Measurements from ENCODE around the gene CDH13. TPM values are rescaled to one million over a fixed set of nuclear protein-coding genes. Genes with fewer than 3 reads are reported as not detected.

CDH13 gene
- total RNA-seq, 1 experiment from 2014 or later: 66.0 TPM

DNA sequence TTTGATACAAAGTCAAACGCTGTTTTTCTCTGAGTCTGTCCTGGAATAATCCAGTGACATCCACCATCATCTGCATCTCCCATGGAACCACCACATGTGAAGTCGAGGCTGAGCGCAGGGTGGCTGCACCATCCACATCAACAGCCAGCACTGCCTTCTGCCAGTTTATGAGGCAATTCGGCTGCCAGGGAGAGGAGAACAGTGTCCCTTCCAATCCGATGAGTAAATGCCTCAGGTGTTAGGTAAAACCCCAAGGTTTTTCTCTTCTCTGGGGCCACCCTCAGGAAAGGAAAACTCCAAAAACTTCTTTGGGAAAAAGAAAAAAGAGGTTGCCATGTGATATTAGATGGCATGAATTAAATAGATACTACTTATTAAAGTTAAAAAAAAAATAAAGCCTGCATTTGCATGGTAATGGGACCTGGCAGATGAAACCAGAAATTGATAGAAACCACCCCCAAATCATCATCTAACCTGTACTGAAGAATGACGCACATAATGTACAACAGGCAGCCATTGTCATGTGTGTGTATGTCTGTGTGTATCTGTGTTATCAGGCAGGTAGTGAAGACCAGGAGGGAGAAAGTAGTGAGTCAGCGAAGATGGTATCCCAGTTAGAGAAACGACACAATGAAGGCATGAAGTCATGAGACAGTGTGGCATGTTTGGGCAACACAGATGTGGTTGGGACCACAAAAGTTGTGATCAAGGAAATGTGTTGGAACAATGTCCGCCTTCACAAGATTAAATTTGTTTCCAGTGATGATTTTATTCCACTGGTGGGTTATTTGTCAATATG, 478.7 kb downstream of the CDH13 start:
- no peak for DNase-seq (ENCODE audit: low read depth)

DNA sequence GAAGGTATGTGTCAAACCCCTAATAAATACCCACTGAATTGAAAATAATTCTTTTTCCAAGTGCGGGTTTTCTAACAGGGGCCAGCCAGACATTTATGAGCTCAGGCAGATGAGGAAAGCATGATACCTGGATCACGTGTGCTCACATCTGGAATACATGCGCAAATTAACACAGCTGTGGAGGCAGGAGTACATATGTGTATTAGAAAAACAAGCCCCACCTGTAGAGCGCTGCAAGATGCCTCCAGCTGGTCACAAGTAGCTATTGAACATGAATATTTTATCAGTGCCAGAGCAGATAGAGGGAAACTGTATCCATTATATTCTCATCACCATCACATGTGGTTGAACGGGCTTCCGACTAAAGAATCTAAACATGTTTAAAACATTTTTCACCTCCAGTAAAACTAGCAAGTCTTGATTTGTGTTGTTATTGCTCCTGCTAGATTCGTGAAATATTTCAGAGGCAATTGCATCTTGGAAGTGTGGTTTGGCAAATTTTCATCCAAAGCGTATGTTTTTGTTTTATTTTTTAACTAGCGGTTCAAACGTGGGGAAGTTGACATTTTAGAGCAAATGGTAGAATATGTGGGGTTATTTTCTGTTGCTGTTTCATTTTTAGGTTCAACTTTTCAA, 482.8 kb downstream of the CDH13 start:
- no peak for DNase-seq (ENCODE audit: low read depth)

DNA sequence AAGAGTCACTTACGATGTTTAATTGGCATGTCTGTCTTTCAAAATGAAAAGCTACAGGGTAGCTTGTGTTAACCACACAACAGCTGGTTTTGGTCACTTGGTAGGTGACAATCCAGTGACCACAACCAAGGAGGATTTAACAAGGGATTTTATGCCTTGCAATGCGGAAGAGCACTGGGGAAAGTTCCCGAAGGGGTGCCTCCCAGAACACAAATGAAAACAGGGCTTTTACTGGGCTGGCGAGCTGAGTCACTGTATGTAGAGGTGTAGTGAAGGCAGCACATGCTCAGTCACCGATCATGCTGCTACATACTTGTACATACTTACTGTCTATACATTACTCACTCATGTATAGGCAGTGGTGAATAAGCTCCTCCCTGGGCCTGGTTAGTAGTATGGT, 483.5 kb downstream of the CDH13 start:
- DNase-seq (ENCODE audit: low read depth): no peak

DNA sequence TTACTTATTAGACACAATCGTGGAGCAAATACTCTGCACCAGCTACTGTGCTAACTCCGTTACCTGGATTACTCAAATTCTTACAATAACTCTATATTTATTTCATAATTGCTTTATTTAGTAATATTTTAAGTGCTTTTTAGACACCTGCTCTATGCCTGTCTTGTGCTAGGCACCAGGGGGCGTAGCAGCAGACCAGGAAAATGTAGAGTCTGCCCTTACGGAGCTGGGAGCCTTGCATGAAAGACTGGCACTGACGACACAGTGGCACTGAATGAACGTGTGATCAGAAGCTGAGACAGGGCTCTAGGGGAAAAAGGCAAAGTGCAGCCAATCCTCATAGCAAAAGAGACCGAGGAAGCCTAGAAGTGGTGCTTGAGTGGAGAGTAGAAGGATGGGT, 486.5 kb downstream of the CDH13 start:
- DNase-seq (ENCODE audit: low read depth): no peak

DNA sequence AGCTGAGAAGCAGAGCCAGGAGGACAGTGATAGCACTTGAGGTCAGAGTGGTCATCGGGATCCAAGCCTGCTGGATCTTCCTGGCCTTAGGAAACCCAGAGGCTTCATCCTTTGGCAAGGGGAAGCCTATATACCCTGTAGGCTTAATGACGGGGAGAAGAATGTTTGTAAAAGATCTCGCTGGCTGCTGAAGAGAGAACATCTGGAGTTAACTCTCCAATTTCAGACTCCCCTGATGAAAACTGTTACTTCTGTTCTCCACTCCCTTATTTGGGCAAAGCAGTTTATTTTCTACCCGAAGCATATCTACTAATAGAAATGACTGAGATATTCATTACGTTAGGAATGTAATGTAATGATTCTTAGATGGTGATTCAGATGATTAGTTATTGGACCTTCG, 487.0 kb downstream of the CDH13 start:
- DNase-seq (ENCODE audit: low read depth): no peak

DNA sequence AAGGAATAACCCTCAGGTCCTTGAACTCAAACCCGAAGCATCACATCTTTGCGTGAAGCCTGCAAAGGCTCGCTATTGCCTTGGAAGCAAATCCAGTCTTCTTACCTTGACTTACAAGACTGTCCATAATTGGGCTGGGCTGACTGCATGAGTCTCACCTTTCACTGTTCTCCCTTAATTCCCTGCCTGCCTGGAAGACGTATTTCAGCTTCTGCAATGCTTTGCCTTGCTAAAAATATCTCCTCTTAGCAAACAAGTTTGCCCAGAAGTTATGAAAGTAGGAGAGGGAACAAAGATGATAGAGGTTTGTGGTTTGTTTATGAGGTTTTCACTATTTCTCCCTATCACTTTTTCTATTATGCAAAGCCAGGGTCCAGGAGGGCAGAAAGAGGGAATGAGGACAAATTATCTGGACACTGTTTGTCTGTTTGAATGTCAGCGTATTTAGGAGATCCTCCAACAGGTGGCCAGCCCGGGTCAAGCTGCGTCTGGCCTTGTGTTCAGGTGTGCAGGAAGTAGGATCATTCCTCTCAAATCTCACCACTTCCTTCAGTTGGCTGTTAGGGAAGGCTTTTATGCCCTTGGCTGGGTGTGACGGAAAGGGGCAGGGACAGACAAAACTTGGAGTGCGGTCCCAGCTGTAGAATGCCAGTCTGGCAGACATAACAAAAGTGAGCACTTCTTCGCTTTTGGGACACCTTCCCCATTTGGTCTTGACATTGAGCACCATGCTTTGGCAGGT, 488.9 kb downstream of the CDH13 start:
- DNase-seq (ENCODE audit: low read depth): no peak

DNA sequence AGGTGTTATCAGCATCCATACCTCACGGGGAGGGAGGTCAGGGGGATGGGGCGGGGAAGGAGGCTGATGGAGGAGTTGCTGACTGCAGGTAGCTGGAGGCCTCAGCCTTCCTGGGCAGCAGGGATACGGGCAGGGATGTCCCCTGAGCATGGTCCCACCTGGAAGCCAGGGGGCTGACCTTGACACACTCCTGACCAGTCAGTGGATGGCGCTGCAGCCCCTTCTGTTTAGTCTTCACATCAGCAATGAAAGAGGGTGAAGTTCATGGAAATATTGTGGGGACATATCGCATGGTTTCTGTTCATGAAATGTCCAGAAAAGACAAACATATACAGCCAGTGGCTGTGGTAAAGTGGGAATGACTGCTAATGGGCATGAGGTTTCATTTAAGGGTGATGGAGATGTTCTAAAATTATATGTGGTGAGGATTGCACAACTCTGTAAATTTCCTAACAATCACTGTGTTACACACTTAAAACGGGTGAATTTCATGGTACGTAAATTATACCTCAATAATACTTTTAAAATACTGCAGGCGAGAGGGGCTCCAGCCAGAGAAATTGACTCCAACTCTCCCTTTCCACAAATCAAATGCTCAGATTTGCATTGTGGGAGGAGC, 489.6 kb downstream of the CDH13 start:
- no peak for DNase-seq (ENCODE audit: low read depth)

DNA sequence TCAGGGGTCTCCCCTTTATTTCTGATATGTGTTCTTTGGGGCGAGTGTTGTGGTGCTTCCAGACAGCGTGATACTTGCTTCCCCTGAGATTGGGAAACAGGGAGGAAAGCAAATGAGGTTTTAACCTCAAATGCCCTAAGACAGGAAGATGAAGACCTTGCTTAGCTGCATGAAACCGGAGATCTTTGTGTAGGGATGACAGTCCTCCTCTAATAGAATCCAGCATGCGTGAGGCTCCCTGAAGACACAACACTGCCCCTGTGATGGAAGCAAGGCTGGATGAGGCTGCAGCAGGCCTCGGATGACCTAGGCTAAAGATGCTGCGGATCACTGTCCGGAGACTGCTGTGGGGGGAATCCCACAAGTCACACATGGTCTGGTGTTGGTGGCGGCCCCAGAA, 491.0 kb downstream of the CDH13 start:
- no peak for DNase-seq (ENCODE audit: low read depth)

DNA sequence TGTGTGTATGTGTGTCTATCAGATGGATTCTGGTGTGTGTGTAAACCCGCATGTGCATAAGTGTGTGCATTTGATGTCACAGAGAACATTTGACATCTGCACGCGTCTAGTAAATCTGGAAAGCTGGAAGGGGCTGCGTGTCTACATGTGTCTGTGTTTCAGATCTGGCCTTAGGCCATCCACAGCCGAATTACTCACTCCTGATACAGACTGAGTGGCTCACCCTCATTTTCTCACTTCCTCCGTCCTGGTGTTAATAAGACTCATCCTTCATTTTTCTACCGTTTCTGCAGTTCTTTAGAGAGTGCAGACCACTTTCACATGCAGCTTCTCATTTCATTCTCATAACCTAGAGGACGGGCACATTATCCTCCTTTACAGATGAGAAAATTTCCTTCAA, 491.6 kb downstream of the CDH13 start:
- peak; percentile 36 for DNase-seq (ENCODE audit: low read depth)

DNA sequence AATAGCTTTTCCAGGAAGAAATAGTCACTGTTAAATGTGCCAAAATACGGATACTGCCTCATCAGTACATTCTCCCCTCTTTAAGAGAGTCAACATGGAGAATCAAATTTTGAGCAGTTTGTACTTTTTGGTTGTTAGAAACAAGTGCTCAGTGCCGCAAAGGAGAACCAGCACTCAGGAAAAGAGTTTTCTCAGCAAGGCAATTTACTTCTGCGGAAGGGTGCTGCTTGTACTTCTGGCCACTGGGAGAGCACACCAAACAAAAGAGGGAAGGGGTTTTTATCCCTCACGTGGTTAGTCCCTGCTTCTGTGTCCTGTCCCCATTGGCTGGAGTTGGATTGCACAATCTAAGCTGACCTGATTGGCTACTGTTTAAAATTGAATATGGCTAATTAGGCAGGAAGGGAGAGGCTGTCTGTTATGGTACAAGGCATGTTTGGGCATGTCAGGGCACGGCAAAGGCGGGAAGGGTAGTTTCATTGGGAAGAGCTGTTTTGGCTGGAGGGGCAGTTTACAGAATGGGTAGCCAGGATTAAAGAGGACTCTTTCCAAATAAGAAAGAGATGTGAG, 499.3 kb downstream of the CDH13 start:
- DNase-seq (ENCODE audit: low read depth): no peak

DNA sequence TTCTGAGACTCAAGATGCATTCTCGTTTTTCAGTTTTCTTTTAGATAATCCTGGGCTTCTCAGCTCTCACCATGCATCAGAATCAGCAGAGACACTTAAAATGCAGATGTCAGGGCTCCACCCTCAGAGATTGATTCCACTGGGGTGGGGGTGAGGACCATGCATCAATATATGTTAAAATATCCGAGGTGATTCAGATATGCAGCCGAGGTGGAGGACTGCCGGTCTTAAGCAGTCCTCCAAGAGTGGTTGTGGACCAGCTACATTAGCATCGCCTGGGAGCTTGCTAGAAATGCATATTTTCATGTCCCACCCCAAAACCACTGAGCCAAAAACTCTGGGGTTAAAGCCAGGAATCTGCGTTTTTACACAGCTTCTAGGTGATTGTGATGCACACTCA, 501.3 kb downstream of the CDH13 start:
- DNase-seq (ENCODE audit: low read depth): no peak

DNA sequence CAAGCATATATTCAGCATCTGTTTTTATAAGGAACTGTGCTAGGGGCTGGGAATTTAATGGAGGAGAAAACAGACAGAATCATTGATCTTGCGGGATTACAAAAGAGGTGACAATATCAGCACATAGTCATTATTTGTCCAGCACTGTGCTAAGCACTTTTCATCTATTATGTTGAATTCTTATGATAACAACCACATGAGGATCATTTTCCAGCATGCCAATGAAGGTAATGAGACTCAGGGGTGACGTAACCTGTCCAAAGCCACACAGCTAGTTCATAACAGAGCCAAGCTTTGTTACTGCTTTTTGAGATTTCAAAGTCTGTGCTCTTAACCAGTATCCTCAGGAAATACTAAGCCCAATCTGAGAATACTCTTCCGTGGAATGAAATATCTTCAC, 503.3 kb downstream of the CDH13 start:
- no peak for DNase-seq (ENCODE audit: low read depth)

DNA sequence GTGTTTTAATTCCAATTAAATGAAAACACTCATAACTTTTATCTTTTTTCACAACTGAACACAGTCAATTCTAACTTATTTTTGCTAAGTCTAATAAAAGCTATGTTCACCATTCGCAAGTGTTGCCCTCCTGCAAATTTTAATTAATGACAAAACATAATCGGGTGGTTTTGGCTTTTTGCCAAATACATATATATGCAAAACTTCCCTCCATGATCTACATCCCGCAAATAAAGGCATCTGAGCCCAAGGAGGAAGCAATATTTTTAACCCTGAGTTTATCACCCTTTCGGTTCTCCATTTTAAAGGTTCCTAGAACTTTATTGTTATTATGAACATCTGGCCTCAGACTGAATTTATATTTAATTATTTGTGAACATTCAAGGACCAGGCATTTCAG, 507.9 kb downstream of the CDH13 start:
- no peak for DNase-seq (ENCODE audit: low read depth)

DNA sequence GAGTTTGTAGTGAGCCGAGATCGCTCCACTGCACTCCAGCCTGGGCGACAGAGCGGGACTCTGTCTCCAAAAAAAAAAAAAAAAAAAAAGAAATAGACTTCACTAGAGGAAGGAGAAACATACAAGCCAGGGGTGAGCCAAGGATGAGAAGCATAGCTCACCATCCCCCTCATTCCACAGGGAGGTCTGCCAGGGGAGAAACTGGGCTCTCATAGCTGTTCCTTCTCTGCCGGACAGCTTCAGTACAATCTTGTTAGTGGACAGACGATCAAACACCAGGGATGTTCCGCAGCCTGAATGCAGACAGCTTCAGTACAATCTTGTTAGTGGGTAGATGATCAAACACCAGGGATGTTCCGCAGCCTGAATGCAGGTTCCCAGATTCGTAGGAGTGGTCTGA, 509.6 kb downstream of the CDH13 start:
- no peak for DNase-seq (ENCODE audit: low read depth)

DNA sequence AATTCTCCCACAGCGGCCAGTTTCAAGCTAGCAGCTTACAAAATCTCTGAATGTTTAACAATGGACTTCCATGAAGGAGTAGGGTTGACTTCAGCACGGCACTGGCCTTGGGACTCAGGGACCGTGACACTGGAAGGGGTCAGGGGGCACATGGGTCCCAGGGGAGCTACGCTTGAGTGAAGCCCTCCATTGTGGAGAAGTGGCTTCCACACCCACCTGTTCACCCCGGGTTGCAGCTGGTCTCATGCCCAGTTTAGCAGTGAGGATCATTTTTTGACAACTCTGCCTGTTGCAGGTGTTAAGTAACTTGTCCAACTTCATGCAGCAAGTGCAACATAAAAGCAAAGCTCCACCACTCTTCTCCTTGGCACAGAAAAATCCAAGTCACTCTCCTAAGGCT, 510.2 kb downstream of the CDH13 start:
- DNase-seq (ENCODE audit: low read depth): no peak

DNA sequence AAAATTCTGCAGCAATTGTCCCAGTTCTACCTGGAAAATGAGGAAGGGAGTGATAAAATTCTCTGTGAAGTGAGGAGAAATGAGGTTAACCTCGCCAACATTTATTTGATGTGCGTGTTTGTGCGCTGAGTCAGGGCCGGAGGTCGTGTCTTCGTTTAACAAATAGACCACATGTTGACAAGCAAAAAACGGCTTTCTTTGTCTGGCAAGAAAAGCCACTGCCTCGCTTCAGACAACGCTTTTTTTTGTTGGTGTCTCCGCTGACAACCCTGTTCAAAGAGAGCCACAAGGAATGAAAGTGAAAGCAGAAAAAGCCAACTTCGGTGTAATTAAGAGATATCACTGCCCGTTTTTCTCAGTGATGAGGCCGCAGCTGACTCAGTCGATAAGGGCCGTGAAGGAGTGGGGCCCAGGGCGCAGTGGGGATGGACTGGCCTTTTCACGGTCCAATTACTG, 510.6 kb downstream of the CDH13 start:
- peak; percentile 90 for DNase-seq (ENCODE audit: low read depth)

DNA sequence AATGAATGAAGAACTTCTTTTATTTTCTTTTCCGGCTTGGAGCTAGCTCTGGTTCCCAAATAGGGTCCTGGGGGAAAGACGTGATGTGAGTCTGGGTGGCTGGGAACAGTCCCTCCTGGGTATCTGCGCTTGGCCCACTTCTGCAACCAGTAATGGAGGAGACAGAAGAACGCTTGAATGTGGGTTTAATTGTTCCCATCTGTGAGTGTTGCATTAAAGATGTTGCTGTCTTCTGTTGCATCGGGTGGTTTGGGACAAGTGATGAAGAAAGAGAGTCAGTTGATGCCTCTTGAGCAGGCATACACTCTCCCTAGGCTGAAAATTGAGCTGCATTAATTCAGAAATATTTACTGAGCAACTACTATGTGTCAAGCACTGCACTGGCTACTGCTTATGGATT, 511.1 kb downstream of the CDH13 start:
- DNase-seq (ENCODE audit: low read depth): no peak

DNA sequence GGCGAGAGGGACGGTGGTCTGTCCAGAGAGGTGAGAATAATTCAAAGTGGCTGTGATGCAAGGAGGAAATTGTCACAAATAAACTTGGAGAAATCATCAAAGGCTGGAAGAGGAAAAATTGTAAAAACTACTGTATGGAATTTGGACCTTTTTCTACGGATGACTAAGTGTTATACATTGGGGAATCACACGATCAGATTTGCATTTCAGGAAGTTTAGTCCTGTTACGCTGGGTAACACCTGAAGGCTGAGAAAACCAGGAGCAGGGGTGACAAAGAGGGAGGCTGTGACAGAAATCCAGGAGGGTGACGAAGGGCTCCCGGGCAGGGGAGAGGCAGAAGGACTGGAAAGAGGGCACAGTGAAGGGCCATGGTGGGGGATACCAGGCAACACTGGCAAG, 511.7 kb downstream of the CDH13 start:
- no peak for DNase-seq (ENCODE audit: low read depth)

DNA sequence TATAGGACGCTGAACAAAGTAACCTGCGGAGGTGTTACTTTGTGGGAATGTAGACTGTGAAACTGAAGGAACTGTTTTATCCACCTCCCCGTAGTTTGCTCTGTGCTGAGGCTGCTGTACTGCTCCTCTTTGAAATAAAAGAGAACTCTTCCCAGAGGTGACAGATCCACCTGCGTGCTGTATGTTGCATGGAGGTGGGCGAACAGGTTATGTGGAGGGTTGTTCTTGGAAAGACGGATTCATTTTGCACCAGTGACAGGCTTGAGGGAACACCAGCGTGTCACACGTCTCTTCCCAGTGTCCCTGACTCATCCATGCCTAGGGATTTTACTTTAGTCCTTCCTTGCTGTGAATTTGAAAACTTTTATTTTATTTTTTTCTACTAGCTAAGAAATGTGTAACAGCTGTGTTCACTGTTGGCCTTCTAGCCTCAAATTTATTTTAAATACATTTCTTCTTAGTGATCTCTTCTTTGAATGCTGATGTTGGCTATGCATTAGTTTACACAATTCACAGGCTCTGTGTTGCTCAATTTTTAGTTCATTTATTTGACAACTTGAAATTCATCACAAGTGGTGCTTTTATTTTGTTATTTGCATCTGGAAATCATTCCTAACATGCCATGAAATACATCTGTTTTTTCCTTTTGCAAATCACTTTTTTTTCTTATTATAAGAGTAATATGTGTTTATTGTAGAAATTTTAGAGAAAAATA, 512.4 kb downstream of the CDH13 start:
- no peak for DNase-seq (ENCODE audit: low read depth)

DNA sequence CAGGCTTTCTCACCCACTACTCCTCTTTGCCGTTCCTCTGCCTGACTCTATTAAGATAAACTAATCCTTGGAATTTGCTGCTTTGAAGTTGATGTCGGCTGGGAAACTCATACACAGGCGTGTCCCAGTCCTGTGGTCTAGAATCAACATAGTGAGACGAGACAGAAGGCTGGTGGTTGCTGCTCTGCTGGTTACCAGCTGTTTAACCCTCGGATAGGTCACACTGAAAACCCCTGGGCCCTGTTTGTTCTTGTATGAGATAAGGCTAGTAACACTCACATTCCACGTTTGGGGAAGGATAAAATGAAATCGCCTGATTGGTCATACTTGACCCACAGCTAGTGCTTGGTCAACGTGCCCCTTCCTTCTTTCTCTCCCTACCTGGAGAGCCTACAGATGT, 517.0 kb downstream of the CDH13 start:
- DNase-seq (ENCODE audit: low read depth): peak; percentile 48

DNA sequence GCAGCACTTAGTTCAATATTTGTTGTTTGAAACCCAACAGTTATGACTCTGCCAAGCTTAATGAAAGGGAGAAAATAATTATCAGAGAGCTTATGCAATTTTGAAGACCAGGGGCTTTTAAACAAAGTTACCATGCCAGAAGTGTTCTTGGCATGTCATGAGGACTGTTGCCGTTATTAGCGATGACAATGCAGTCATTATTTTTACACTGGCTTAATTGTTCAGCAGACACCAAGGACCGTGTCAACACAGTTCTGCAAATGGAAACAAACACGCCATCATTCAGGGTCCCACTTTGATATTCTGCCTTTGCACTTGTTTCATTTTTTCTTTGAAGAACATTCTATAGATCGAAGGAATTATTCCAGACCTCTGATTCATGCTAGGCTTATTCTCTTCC, 518.5 kb downstream of the CDH13 start:
- DNase-seq (ENCODE audit: low read depth): no peak

All from HT1080 (cell line).